Keratinocyte (primary cell): Measurements from ENCODE around the gene ZNF407. TPM values are rescaled to one million over a fixed set of nuclear protein-coding genes. Genes with fewer than 3 reads are reported as not detected.

ENCODE experiments used
- DNase-seq: peaks from one replicate; pipeline ENCODE4 v3.0.0-alpha.2; 2011; ENCODE audit warnings: low read depth, missing footprints, low spot score
- FAIRE-seq: peaks from 2 replicates; lab custom pipeline; 2011; peaks lifted over from hg19 to GRCh38; lab: Jason Lieb, UNC
- H2AFZ ChIP-seq: 2 replicates; pipeline ENCODE4 v1.6.0; 2012; ENCODE audit warnings: low read length, control low read depth, inconsistent platforms; ENCODE audit not compliant: control insufficient read depth
- H3K27ac ChIP-seq: 2 replicates; pipeline ENCODE4 v1.5.1; 2011; ENCODE audit warnings: low read length; ENCODE audit not compliant: control insufficient read depth, insufficient read depth
- H3K27me3 ChIP-seq: 3 replicates; pipeline ENCODE4 v1.6.0; 2011; ENCODE audit warnings: low read length; ENCODE audit not compliant: control insufficient read depth, insufficient read depth; ENCODE audit errors: extremely low read depth
- H3K36me3 ChIP-seq, 2 experiments: 2 replicates in 1 of 2; 3 replicates in 1 of 2; pipeline ENCODE4 v1.5.1; 2011; ENCODE audit warnings: low read length in 2 of 2, mild to moderate bottlenecking in 1 of 2; ENCODE audit not compliant: control insufficient read depth in 2 of 2, insufficient read depth in 2 of 2; ENCODE audit errors: extremely low read depth in 1 of 2
- H3K4me1 ChIP-seq: 3 replicates; pipeline ENCODE4 v1.5.1; 2011; ENCODE audit warnings: low read length; ENCODE audit not compliant: control insufficient read depth, insufficient read depth; ENCODE audit errors: extremely low read depth
- H3K4me2 ChIP-seq: 3 replicates; pipeline ENCODE4 v1.6.0; 2011; ENCODE audit warnings: low read depth, low read length; ENCODE audit not compliant: control insufficient read depth, insufficient read depth; ENCODE audit errors: extremely low read depth
- H3K4me3 ChIP-seq, 3 experiments: fragments of 200-600 bp in 1 of 3; sonication (generic) in 1 of 3; 2 replicates in 2 of 3; 3 replicates in 1 of 3; pipeline ENCODE4 v1.5.1; 2011 to 2016; ENCODE audit warnings: low read length in 3 of 3, mild to moderate bottlenecking in 3 of 3, control low read depth in 2 of 3, inconsistent platforms in 1 of 3, low read depth in 1 of 3, mixed read lengths in 1 of 3, mixed run types in 1 of 3, moderate library complexity in 1 of 3; ENCODE audit not compliant: control insufficient read depth in 2 of 3, insufficient read depth in 2 of 3; ENCODE audit errors: extremely low read depth in 1 of 3
- H3K79me2 ChIP-seq: 2 replicates; pipeline ENCODE4 v1.6.0; 2012; ENCODE audit warnings: low read length; ENCODE audit not compliant: control insufficient read depth, insufficient read depth
- H3K9ac ChIP-seq: 3 replicates; pipeline ENCODE4 v1.6.0; 2011; ENCODE audit warnings: low read length; ENCODE audit not compliant: control insufficient read depth, insufficient read depth; ENCODE audit errors: extremely low read depth
- H3K9me1 ChIP-seq: 3 replicates; pipeline ENCODE4 v1.6.0; 2011; ENCODE audit warnings: low read length; ENCODE audit not compliant: control insufficient read depth, insufficient read depth; ENCODE audit errors: extremely low read depth
- H3K9me3 ChIP-seq: 2 replicates; pipeline ENCODE4 v1.5.1; 2012; ENCODE audit warnings: low read depth, low read length; ENCODE audit not compliant: control insufficient read depth
- H4K20me1 ChIP-seq: 3 replicates; pipeline ENCODE4 v1.6.0; 2011; ENCODE audit warnings: low read length; ENCODE audit not compliant: control insufficient read depth, insufficient read depth; ENCODE audit errors: extremely low read depth
- EZH2 ChIP-seq: IDR thresholded peaks from one replicate; pipeline ENCODE4 v1.6.1; 2012; ENCODE audit warnings: inconsistent platforms, mild to moderate bottlenecking, low read length, moderate library complexity
- dilution Hi-C: fragments of 300-500 bp; cut with MboI; formaldehyde crosslinking; loops from one replicate; pipeline ENCODE4 v1.7.0; 2020; ENCODE audit warnings: low sequenced_read_pairs; ENCODE audit not compliant: extremely low pct_ligation_motif_present
- polyA plus RNA-seq, 5 experiments: library from polyadenylated mRNA; depleted of rRNA in 3 of 5; stranded (reverse) in 3 of 5; stranded (forward) in 1 of 5; unstranded in 1 of 5; fragments of >200 nt; gene quantifications; 1 replicate in 1 of 5; 2 replicates in 3 of 5; 3 replicates in 1 of 5; pipeline versions ENCODE4 v1.2.1 to v1.2.3, GENCODE V29; 2011 to 2012; ENCODE audit warnings: missing spikeins in 2 of 5, low read depth in 1 of 5, low replicate concordance in 1 of 5
- TF ChIP-seq, protein P1 (sequence below), 3 experiments: IDR thresholded peaks in 1 of 3; conservative IDR thresholded peaks in 1 of 3; optimal IDR thresholded peaks in 1 of 3; 2 replicates in 2 of 3; 3 replicates in 1 of 3; pipeline versions ENCODE3 to v1.5.1; 2011; ENCODE audit warnings: low read length in 3 of 3, mild to moderate bottlenecking in 3 of 3, moderate library complexity in 2 of 3, control low read depth in 1 of 3, inconsistent platforms in 1 of 3; ENCODE audit not compliant: insufficient read depth in 2 of 3; ENCODE audit errors: extremely low read depth in 1 of 3

ZNF407 gene
- polyA plus RNA-seq, 1 donor (not counting 4 experiments of a cell fraction or from before 2014, with no cell fraction given): 3.8 TPM

DNA sequence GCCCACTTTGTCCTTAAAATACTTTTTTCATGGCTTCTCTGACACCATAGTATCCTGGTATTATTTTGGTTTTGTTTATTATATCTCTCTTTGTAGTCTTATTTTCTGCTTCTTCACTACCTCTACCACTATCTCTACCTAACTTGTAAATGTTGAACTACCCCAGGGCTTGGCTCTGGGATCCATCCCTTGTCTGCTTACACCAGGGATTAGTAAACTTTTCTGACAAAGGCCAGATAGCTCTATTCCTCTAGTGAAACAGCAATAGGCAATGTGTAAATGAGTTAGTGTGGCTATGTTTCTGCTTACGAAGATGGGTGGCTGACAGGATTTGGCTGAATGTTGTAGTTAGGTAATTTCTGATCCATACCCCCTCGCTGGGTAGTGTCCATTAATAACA is 76.8 kb downstream of the ZNF407 start:
- DNase-seq (no peak), FAIRE-seq (no peak)
- H3K4me2 ChIP-seq: no peak overlapping the region
- H3K27me3 ChIP-seq: no peaks in the 10 kb centered on the region
- no peak overlapping the region for H3K27ac ChIP-seq
- no peaks in the 10 kb centered on the region for H3K79me2 ChIP-seq
- dilution Hi-C loops: no loop called here
- H3K9me3 ChIP-seq: no peaks in the 10 kb centered on the region
- H3K4me1 ChIP-seq: no peaks in the 10 kb centered on the region
- no peak overlapping the region for H2AFZ ChIP-seq
- no peaks in the 10 kb centered on the region for H4K20me1 ChIP-seq
- H3K9me1 ChIP-seq: no peaks in the 10 kb centered on the region
- no peaks in the 10 kb centered on the region for H3K36me3 ChIP-seq
- no peak for TF ChIP-seq EZH2
- TF ChIP-seq, protein P1, sequence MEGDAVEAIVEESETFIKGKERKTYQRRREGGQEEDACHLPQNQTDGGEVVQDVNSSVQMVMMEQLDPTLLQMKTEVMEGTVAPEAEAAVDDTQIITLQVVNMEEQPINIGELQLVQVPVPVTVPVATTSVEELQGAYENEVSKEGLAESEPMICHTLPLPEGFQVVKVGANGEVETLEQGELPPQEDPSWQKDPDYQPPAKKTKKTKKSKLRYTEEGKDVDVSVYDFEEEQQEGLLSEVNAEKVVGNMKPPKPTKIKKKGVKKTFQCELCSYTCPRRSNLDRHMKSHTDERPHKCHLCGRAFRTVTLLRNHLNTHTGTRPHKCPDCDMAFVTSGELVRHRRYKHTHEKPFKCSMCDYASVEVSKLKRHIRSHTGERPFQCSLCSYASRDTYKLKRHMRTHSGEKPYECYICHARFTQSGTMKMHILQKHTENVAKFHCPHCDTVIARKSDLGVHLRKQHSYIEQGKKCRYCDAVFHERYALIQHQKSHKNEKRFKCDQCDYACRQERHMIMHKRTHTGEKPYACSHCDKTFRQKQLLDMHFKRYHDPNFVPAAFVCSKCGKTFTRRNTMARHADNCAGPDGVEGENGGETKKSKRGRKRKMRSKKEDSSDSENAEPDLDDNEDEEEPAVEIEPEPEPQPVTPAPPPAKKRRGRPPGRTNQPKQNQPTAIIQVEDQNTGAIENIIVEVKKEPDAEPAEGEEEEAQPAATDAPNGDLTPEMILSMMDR (optimal IDR thresholded peaks at IDR 0.05 in 1 of 3, IDR thresholded peaks at IDR 0.05 in 1 of 3, conservative IDR thresholded peaks at IDR 0.05 in 1 of 3; ENCODE audit: extremely low read depth in 1 of 3, insufficient read depth in 2 of 3, low read length in 3 of 3): no peak
- no peak overlapping the region for H3K4me3 ChIP-seq
- H3K9ac ChIP-seq: no peak overlapping the region

- Histone ChIP-seq H3K4me1 (peaks cover 3% of the 10 kb centered on the region), H3K4me3 (no peak overlapping the region), H4K20me1 (no peaks in the 10 kb centered on the region), H3K9ac (no peak overlapping the region), H2AFZ (no peak overlapping the region), H3K4me2 (no peak overlapping the region), H3K36me3 (no peaks in the 10 kb centered on the region), H3K79me2 (no peaks in the 10 kb centered on the region), H3K27me3 (no peaks in the 10 kb centered on the region), H3K27ac (no peak overlapping the region), H3K9me1 (no peaks in the 10 kb centered on the region), H3K9me3 (no peaks in the 10 kb centered on the region)
- dilution Hi-C loops: no loop called here
- FAIRE-seq (no peak), DNase-seq (no peak)
- TF ChIP-seq, protein P1 (optimal IDR thresholded peaks at IDR 0.05 in 1 of 3, IDR thresholded peaks at IDR 0.05 in 1 of 3, conservative IDR thresholded peaks at IDR 0.05 in 1 of 3; ENCODE audit: extremely low read depth in 1 of 3, insufficient read depth in 2 of 3, low read length in 3 of 3): no peak
- no peak for TF ChIP-seq EZH2
Observed at GRCh38 chr18:74679006-74679678, 81.5 kb downstream of the ZNF407 start.
